Psoas muscle (tissue), 8 donors: ENCODE data around the gene ZNF526. TPM values are rescaled to one million over a fixed set of nuclear protein-coding genes. Genes with fewer than 3 reads are reported as not detected.

Experiments used
- ATAC-seq, 4 donors: fragments of 200-7000 bp; cut with Tn5 transposase; one replicate each; pipeline ENCODE4 v1.9.1; 2020; ENCODE audit warnings: moderate library complexity in 3 of 4, mild to moderate bottlenecking in 2 of 4
- DNase-seq, 2 donors: peaks; one replicate each; pipeline ENCODE4 v3.0.0-alpha.2; 2020
- H3K27ac ChIP-seq: fragments of 200-600 bp; one replicate; pipeline ENCODE4 v1.8.0; 2022
- H3K27me3 ChIP-seq, 3 donors: fragments of 200-600 bp in 1 of 3; one replicate each; pipeline versions ENCODE4 v1.6.1 to v1.8.0; 2013 to 2022; ENCODE audit warnings: low read length in 2 of 3, mild to moderate bottlenecking in 2 of 3, moderate library complexity in 1 of 3; ENCODE audit not compliant: insufficient read depth in 3 of 3
- H3K36me3 ChIP-seq, 2 donors: fragments of 200-600 bp in 1 of 2; one replicate each; pipeline versions ENCODE4 v1.6.1 to v1.8.0; 2013 to 2022; ENCODE audit warnings: low read depth in 1 of 2, mild to moderate bottlenecking in 1 of 2, moderate library complexity in 1 of 2; ENCODE audit not compliant: insufficient read depth in 1 of 2
- H3K4me1 ChIP-seq: fragments of 200-600 bp; one replicate; pipeline ENCODE4 v1.8.0; 2022
- H3K4me3 ChIP-seq: fragments of 200-600 bp; one replicate; pipeline ENCODE4 v1.8.0; 2022; ENCODE audit warnings: mild to moderate bottlenecking
- H3K9me3 ChIP-seq: fragments of 200-600 bp; one replicate; pipeline ENCODE4 v1.8.0; 2022
- CTCF ChIP-seq: fragments of 200-600 bp; IDR thresholded peaks from one replicate; pipeline ENCODE4 v1.8.0; 2022; ENCODE audit warnings: antibody characterized with exemption
- WGBS, 3 donors: extraction: QIAGEN DNeasy Blood & Tissue Kit; methylation state at CpG; one replicate each; pipeline versions ENCODE4 v1.1.6 to v1.1.7; 2013; 5-methylcytosine and 5-hydroxymethylcytosine counted together
- intact Hi-C, 2 donors: fragments of 100-400 bp; cut with DNase I; formaldehyde crosslinking; loops; one replicate each; pipeline versions ENCODE4 v1.11.0 to v1.14.2; 2022
- polyA plus RNA-seq, 3 donors: library from polyadenylated mRNA; stranded (reverse); fragments of 200-250 nt; gene quantifications; one replicate each; pipeline ENCODE4 v1.2.3, GENCODE V29; 2013
- total RNA-seq, 4 donors: library from RNA; stranded (reverse); fragmentation: NEBNext Ultra II Directional in 2 of 4; extraction: Animal tissue kit (Norgen Biotek cat#: 25700) in 2 of 4; gene quantifications; one replicate each; pipeline versions ENCODE4 v1.2.1 to v1.2.4, GENCODE V29; 2021 to 2023
- donor health status: healthy with polysubstance abuse.
- donor health status: DM: no; HTN: no; CAD: no; lungs with moderate emphysema.
- donor health status: Bipolar disorder and iron deficiency.
- donor health status: healthy.
- donor health status: DM: yes; HTN: yes; CAD: no.
- donor health status: DM: no; HTN: no; CAD: no.
- donor health status: DM: no; HTN: no; CAD: no.
- donor health status: DM: yes; HTN: yes; CAD: no.

ZNF526 gene
- total and polyA plus RNA-seq, 7 donors, result 3.4 to 7.9 (median 5.9) TPM

GRCh38 chr19:42176649-42176989 lies 43.5 kb upstream of the ZNF526 start:
- Histone ChIP-seq H3K27ac (no peak overlapping the region), H3K4me3 (peak overlapping the region; percentile 59), H3K9me3 (no peaks in the 10 kb centered on the region), H3K4me1 (peaks cover 4% of the 10 kb centered on the region), H3K27me3 (peaks cover 0 to 82% (median 28%) of the 10 kb centered on the region in 3 donors), H3K36me3 (no peaks in the 10 kb centered on the region)
- ATAC-seq (peak in 3 of 4 donors; percentile 32 to 64 (median 46)), DNase-seq (no peak)
- WGBS, 3 donors, result 0 to 1% (median 0%) methylated on average over 31 of the region's 31 CpGs
- TF ChIP-seq CTCF, result no peak
- intact Hi-C loops, result no loop called here

GRCh38 chr19:42176990-42177685 lies 43.0 kb upstream of the ZNF526 start:
- H3K9me3 ChIP-seq, result no peaks in the 10 kb centered on the region
- peaks cover 4% of the 10 kb centered on the region for H3K4me1 ChIP-seq
- ATAC-seq, result peak; percentile 81 to 92 (median 86)
- H3K27me3 ChIP-seq, result peaks cover 0 to 87% (median 27%) of the 10 kb centered on the region in 3 donors
- intact Hi-C loops, result no loop called here
- H3K27ac ChIP-seq, result no peak overlapping the region
- H3K36me3 ChIP-seq, result no peaks in the 10 kb centered on the region
- WGBS, 3 donors, result 0 to 1% (median 1%) methylated on average over 33 to 66 of the region's 66 CpGs
- peak overlapping the region; percentile 59 for H3K4me3 ChIP-seq
- DNase-seq, result peak; percentile 71 to 78
- peak; percentile 42 for TF ChIP-seq CTCF

DNA sequence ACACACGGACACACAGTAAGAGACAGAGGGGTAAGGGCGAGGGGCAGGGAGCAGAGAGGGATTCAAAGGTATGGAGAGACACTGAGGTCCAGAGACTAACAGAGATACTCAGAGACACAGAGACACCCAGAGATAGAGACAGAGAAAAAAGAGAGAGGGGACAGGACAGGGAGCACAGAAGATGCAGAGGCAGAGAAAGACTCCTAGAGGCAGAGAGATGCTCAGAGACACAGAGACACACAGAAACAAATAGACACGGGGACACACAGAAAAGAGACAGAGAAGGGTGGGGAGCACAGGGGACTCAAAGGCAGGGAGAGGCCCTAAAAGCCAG lies 42.5 kb upstream of the ZNF526 start:
- Histone ChIP-seq H3K4me1 (peaks cover 4% of the 10 kb centered on the region), H3K27me3 (peaks cover 0 to 92% (median 27%) of the 10 kb centered on the region in 3 donors), H3K27ac (no peak overlapping the region), H3K4me3 (no peak overlapping the region), H3K36me3 (no peaks in the 10 kb centered on the region), H3K9me3 (no peaks in the 10 kb centered on the region)
- intact Hi-C loops, result no loop called here
- no peak for ATAC-seq
- no peak for DNase-seq
- TF ChIP-seq CTCF, result no peak
- 26 to 30% (median 28%) methylated on average over 3 of the region's 3 CpGs for WGBS, 3 donors

- WGBS, 3 donors, result 6 to 9% (median 8%) methylated on average over 13 of the region's 13 CpGs
- intact Hi-C loops, result no loop called here
- H3K4me3 ChIP-seq, result no peak overlapping the region
- ATAC-seq (no peak), DNase-seq (no peak)
- no peaks in the 10 kb centered on the region for H3K36me3 ChIP-seq
- H3K9me3 ChIP-seq, result no peaks in the 10 kb centered on the region
- H3K27me3 ChIP-seq, result peaks cover 0 to 87% (median 24%) of the 10 kb centered on the region in 3 donors
- H3K27ac ChIP-seq, result no peak overlapping the region
- peaks cover 4% of the 10 kb centered on the region for H3K4me1 ChIP-seq
- TF ChIP-seq CTCF, result no peak
Measured at GRCh38 chr19:42178791-42179674, 41.1 kb upstream of the ZNF526 start.
